HG03442 (cell line): Measurements from ENCODE around the gene NFKB2.
A peak's percentile ranks its signal among the peaks of the same experiment; 100 is the strongest.

ENCODE experiments used
- ATAC-seq: cut with Tn5 transposase; IDR thresholded peaks from one replicate; pipeline ENCODE4 v1.9.1; 2021; ENCODE audit warnings: mild to moderate bottlenecking, moderate library complexity; ENCODE audit not compliant: unreplicated experiment

The NFKB2 gene

GRCh38 chr10:102444851-102445250, 49.3 kb downstream of the NFKB2 start:
- ATAC-seq = no peak

GRCh38 chr10:102449321-102450123, 54.0 kb downstream of the NFKB2 start:
- peak; percentile 37 for ATAC-seq

GRCh38 chr10:102450124-102450373, 54.5 kb downstream of the NFKB2 start:
- ATAC-seq = no peak

GRCh38 chr10:102450374-102451104, 55.0 kb downstream of the NFKB2 start:
- ATAC-seq = peak; percentile 68

GRCh38 chr10:102451105-102451969, 55.8 kb downstream of the NFKB2 start, which contains the start of gene C10orf95:
C10orf95 (minus strand) TSS chr10:102451543; CDS start chr10:102451093, 450 bp downstream.
- no peak for ATAC-seq
